Coronary artery (tissue), 2 donors: ENCODE results near the gene LOXL4.

ENCODE experiments used
- DNase-seq: peaks from one replicate; pipeline ENCODE4 v3.0.0-alpha.2; 2017; ENCODE audit warnings: low spot score
- H3K27ac ChIP-seq, 2 donors: fragments of 200-600 bp; sonication (generic); one replicate each; pipeline ENCODE4 v1.5.1; 2016 to 2019
- H3K4me3 ChIP-seq: fragments of 200-600 bp; sonication (generic); 2 replicates; pipeline ENCODE4 v1.5.1; 2016; ENCODE audit warnings: mild to moderate bottlenecking, moderate library complexity
- TF ChIP-seq, protein P1 (sequence below): fragments of 200-600 bp; sonication (generic); IDR thresholded peaks from one replicate; pipeline ENCODE4 v1.5.1; 2019; ENCODE audit warnings: antibody characterized with exemption

The LOXL4 gene

DNA sequence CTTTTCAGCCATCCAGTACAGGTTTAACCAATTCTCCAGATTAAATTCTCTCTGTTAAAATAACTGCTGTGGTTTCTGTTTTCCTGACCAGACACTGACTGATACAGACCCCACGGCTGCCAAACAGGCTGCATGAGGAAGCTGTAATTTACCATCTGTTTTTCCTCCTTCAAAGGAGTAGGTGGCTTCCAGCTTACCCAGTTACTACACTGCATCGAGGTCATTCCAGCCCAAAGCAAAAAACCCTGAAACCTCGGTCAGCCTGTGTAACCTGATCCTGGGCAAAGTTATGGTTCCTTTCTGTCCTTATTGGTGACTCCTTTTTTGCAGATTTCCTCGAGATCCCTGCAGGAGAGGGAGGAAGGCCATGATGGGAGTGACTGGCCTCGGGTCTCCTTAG, 27.9 kb upstream of the LOXL4 start:
- Histone ChIP-seq H3K27ac (no peak overlapping the region), H3K4me3 (no peak overlapping the region)
- TF ChIP-seq, protein P1, sequence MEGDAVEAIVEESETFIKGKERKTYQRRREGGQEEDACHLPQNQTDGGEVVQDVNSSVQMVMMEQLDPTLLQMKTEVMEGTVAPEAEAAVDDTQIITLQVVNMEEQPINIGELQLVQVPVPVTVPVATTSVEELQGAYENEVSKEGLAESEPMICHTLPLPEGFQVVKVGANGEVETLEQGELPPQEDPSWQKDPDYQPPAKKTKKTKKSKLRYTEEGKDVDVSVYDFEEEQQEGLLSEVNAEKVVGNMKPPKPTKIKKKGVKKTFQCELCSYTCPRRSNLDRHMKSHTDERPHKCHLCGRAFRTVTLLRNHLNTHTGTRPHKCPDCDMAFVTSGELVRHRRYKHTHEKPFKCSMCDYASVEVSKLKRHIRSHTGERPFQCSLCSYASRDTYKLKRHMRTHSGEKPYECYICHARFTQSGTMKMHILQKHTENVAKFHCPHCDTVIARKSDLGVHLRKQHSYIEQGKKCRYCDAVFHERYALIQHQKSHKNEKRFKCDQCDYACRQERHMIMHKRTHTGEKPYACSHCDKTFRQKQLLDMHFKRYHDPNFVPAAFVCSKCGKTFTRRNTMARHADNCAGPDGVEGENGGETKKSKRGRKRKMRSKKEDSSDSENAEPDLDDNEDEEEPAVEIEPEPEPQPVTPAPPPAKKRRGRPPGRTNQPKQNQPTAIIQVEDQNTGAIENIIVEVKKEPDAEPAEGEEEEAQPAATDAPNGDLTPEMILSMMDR: no peak
- no peak for DNase-seq

DNA sequence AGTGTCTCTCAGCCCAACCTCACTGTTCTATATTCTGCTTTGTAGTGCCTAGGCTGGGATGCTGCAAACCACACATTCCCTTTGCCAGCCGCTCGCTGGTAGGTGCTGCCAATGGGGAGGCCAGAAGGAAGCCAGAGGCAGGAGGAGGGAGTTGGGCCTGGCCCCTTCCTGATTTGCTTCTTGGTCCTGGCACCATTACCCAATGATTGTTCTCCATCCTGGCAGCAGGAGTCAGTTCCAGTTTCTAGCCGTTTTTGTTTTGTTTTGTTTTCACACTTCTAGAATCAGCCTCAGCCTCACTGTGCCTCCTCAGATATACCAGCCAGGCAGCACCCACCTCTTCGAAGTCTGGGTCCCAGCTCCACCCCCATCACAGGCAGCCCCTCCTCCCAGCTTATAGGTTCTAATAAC, 27.4 kb upstream of the LOXL4 start:
- H3K4me3 ChIP-seq: no peak overlapping the region
- H3K27ac ChIP-seq: no peak overlapping the region
- TF ChIP-seq, protein P1: no peak
- DNase-seq: no peak

DNA sequence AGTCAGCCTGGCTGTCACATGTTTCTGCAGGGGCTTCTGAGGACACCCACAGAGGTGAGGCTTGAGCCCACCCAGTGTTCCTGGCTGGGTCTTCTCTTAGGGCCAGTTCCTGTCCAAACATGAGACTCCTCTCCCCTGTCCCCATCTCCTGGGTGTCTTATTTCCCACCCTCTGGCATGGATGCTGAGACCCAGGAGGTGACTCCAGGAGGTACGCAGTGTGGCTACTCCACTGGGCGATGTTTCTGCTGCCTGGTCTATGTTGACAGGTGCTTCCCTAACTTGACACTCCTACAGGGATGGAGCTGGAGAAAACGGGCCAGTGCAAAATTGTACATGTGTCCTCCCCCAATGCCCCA, 26.3 kb upstream of the LOXL4 start:
- Histone ChIP-seq H3K4me3 (no peak overlapping the region), H3K27ac (no peak overlapping the region)
- TF ChIP-seq, protein P1: no peak
- no peak for DNase-seq

DNA sequence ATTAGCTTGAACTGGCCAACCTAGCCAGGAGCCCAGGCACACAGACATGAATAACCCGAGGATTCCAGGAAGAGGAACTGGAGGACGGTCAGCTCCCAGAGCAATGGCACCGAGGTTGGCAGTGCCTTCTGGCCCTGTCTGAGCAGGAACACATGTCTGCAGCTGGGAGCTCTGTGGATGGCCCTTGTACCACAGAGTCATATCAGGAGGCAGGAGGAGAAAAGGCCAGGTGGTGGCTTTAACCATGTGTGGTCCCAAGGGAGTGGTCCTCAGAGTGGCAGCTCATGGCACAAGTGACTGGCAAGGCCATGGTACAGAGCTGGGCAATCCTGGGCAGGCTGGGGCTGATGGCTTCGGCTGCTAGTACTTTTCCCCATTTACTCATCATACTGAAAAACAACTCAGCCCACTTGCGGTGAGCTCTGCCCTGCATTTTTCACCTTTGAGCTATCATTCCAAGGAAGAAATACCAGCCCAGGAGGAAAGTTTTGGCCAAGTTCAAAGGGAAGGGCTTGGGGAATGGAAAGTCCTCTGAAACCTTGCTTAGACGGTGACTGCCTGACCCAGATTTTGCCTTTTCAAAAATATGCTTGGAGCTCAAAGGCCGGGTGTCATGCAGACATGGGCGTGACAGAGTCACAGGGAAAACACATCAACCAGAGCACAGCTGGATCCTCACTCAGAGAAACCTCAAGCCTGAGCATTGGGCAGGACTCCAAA, 25.7 kb upstream of the LOXL4 start:
- no peak overlapping the region for H3K4me3 ChIP-seq
- TF ChIP-seq, protein P1: no peak
- no peak for DNase-seq
- no peak overlapping the region for H3K27ac ChIP-seq

DNA sequence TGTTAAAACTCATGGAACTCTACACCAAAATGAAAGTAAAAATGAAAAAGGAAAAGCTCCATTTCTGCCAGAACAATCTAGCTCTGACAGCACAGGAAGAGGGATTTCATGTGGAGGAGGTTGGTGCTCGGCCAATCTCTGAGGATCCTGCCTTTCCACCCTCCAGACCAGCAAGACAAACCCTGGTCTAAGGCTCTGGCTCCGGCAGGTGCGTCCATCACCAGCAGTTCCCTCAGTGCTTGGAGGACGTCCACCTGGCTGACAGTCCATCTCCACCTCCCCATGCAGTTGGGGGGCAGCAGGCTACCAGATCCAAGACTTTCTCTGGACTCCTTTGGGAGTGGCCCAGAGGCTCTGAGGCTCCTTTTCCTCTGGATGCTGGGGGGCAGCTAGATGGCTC, 25.0 kb upstream of the LOXL4 start:
- no peak overlapping the region for H3K4me3 ChIP-seq
- no peak for DNase-seq
- TF ChIP-seq, protein P1: no peak
- H3K27ac ChIP-seq: no peak overlapping the region

DNA sequence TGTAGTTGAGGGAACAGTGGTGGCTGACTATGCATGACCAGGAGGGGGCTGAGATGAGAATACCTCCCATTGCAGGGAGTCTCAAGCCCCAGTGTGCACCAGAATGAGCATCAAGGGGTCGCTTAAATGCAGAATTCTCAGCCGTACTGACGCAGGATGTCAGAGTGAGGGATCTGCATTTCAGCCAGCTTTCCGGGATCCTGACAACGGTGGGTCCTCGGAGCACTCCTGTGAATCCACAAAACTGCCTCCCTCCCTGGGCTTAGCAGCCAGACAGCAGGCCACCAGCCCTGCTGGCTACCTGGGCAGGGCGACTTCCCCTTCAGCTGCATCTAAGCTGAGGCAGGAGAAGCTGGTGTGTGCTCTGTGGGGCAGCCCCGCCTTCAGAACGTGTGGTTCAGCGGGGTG, 21.8 kb upstream of the LOXL4 start:
- TF ChIP-seq, protein P1: no peak
- Histone ChIP-seq H3K4me3 (no peak overlapping the region), H3K27ac (no peak overlapping the region)
- no peak for DNase-seq

DNA sequence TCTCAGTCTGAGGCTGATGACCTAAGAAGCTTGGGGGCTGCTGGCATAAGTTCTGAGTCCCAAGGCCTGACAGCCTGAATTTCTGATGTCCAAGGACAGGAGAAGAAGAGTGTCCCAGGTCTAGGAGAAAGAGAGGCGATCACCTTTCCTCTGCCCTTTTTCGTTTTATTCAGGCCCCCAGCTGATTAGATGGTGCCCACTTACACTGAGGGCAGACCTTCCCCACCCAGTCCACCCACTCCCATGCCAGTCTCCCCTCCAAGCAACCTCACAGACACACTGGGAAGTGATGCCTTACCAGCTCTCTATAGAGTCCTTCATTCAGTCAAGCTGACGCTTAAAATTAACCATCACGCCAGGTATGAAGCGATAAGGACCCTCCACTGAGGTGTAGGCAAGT, 19.3 kb upstream of the LOXL4 start:
- TF ChIP-seq, protein P1: no peak
- DNase-seq: no peak
- Histone ChIP-seq H3K4me3 (no peak overlapping the region), H3K27ac (no peak overlapping the region)
